Adipocyte (in vitro differentiated cells): Measurements from ENCODE around the gene C3orf20.

ENCODE experiments used
- DNase-seq: peaks from one replicate; pipeline ENCODE4 v3.0.0-alpha.2; 2015; ENCODE audit warnings: low read depth
- H3K27me3 ChIP-seq: replicated peaks from 2 replicates; pipeline ENCODE4 v1.7.0; 2013; ENCODE audit warnings: mild to moderate bottlenecking, low read length, moderate library complexity; ENCODE audit not compliant: control insufficient read depth, insufficient read depth
- H3K36me3 ChIP-seq: 2 replicates; pipeline ENCODE4 v1.7.0; 2013; ENCODE audit warnings: low read length, mild to moderate bottlenecking, moderate library complexity; ENCODE audit not compliant: control insufficient read depth, insufficient read depth, severe bottlenecking
- H3K4me1 ChIP-seq: 2 replicates; pipeline ENCODE4 v1.7.0; 2013; ENCODE audit warnings: mild to moderate bottlenecking, low read length, moderate library complexity; ENCODE audit not compliant: control insufficient read depth, insufficient read depth
- H3K4me3 ChIP-seq: 2 replicates; pipeline ENCODE4 v1.7.0; 2013; ENCODE audit warnings: mild to moderate bottlenecking, low read length, moderate library complexity
- H3K9ac ChIP-seq: 2 replicates; pipeline ENCODE4 v1.7.0; 2013; ENCODE audit warnings: mild to moderate bottlenecking, low read length, moderate library complexity
- H3K9me3 ChIP-seq: 2 replicates; pipeline ENCODE4 v1.7.0; 2013; ENCODE audit warnings: mild to moderate bottlenecking, low read length, moderate library complexity; ENCODE audit not compliant: control insufficient read depth

The C3orf20 gene

GRCh38 chr3:14761121-14761672 is 86.3 kb downstream of the C3orf20 start:
- H3K36me3 ChIP-seq = no peaks in the 10 kb centered on the region
- H3K9me3 ChIP-seq = no peaks in the 10 kb centered on the region
- no peak overlapping the region for H3K4me3 ChIP-seq
- no peak for DNase-seq
- H3K4me1 ChIP-seq = peaks cover 3% of the 10 kb centered on the region
- H3K9ac ChIP-seq = no peak overlapping the region
- peaks cover 43% of the 10 kb centered on the region for H3K27me3 ChIP-seq

- H3K9ac ChIP-seq = no peak overlapping the region
- H3K9me3 ChIP-seq = no peaks in the 10 kb centered on the region
- DNase-seq = no peak
- peaks cover 3% of the 10 kb centered on the region for H3K4me1 ChIP-seq
- peaks cover 39% of the 10 kb centered on the region for H3K27me3 ChIP-seq
- H3K4me3 ChIP-seq = no peak overlapping the region
- no peaks in the 10 kb centered on the region for H3K36me3 ChIP-seq
Observed at GRCh38 chr3:14761866-14762265, 86.9 kb downstream of the C3orf20 start.

GRCh38 chr3:14762701-14763100 is 87.8 kb downstream of the C3orf20 start:
- Histone ChIP-seq H3K4me1 (peaks cover 3% of the 10 kb centered on the region), H3K9me3 (no peaks in the 10 kb centered on the region), H3K9ac (no peak overlapping the region), H3K36me3 (no peaks in the 10 kb centered on the region), H3K27me3 (peaks cover 42% of the 10 kb centered on the region), H3K4me3 (no peak overlapping the region)
- no peak for DNase-seq

DNA sequence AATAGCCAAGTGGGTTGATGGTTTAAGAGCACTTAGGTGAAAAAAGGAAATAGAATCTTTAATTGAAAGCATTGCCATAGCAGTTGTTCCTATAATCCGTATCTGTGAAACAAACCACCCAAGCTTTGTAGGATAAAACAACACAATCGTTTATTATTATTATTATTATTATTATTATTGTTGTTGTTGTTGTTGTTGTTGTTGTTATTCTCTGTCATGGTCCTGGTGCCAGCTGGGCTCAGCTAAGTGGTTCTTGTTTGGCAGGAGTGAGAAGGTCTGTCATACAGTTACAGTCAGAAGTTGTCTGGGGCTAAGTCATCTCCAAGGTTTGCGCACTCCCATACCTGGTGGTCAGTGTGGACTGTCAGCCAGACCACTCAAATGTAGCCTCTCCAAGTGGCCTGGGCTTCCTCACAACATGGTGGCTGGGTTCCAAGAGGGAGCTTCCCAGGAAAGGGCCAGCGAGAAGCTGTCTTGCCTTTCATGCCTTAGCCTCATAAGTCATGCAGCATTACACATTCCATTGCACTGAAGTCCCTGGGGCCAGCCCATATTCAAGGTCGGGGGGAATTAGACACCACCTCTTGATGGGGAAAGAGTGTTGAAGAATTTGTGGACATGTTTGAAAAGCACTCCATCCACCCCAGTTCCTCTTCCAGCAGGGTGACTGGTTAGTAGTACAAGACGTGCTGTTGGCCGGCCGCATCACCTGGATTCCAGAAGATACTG is 89.6 kb downstream of the C3orf20 start:
- H3K27me3 ChIP-seq = peaks cover 41% of the 10 kb centered on the region
- no peak for DNase-seq
- H3K9me3 ChIP-seq = no peaks in the 10 kb centered on the region
- H3K4me1 ChIP-seq = no peaks in the 10 kb centered on the region
- no peak overlapping the region for H3K9ac ChIP-seq
- no peak overlapping the region for H3K4me3 ChIP-seq
- H3K36me3 ChIP-seq = no peaks in the 10 kb centered on the region

DNA sequence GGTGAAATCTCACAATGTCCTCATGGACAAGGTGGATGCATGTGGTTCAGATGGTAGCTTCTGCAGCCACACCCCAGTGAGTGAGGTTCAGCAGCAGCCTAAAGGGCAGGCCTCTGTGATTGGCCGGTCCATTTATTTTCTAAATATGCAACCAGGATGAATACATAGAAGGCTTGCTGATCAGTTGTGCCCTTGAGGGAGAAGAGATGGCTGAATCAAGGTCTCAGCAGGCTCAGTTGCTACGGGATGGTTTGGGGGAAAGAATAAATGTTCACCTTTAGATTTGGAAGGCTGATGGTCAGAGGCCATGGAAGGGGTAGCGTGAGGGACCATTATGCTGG is 90.1 kb downstream of the C3orf20 start:
- DNase-seq = no peak

GRCh38 chr3:14765576-14766427 is 90.9 kb downstream of the C3orf20 start:
- Histone ChIP-seq H3K4me1 (no peaks in the 10 kb centered on the region), H3K27me3 (peaks cover 34% of the 10 kb centered on the region), H3K9me3 (no peaks in the 10 kb centered on the region), H3K9ac (no peak overlapping the region), H3K36me3 (no peaks in the 10 kb centered on the region), H3K4me3 (no peak overlapping the region)
- no peak for DNase-seq

More for the DNA sequence above, 90.1 kb downstream of the C3orf20 start:
- H3K36me3 ChIP-seq = no peaks in the 10 kb centered on the region
- no peaks in the 10 kb centered on the region for H3K9me3 ChIP-seq
- H3K27me3 ChIP-seq = peaks cover 37% of the 10 kb centered on the region
- no peaks in the 10 kb centered on the region for H3K4me1 ChIP-seq
- no peak overlapping the region for H3K4me3 ChIP-seq
- no peak overlapping the region for H3K9ac ChIP-seq

- Histone ChIP-seq H3K4me3 (no peak overlapping the region), H3K36me3 (no peaks in the 10 kb centered on the region), H3K27me3 (peaks cover 34% of the 10 kb centered on the region), H3K9ac (no peak overlapping the region), H3K9me3 (no peaks in the 10 kb centered on the region), H3K4me1 (no peaks in the 10 kb centered on the region)
- no peak for DNase-seq
Observed at GRCh38 chr3:14766428-14767244, 91.7 kb downstream of the C3orf20 start.

DNA sequence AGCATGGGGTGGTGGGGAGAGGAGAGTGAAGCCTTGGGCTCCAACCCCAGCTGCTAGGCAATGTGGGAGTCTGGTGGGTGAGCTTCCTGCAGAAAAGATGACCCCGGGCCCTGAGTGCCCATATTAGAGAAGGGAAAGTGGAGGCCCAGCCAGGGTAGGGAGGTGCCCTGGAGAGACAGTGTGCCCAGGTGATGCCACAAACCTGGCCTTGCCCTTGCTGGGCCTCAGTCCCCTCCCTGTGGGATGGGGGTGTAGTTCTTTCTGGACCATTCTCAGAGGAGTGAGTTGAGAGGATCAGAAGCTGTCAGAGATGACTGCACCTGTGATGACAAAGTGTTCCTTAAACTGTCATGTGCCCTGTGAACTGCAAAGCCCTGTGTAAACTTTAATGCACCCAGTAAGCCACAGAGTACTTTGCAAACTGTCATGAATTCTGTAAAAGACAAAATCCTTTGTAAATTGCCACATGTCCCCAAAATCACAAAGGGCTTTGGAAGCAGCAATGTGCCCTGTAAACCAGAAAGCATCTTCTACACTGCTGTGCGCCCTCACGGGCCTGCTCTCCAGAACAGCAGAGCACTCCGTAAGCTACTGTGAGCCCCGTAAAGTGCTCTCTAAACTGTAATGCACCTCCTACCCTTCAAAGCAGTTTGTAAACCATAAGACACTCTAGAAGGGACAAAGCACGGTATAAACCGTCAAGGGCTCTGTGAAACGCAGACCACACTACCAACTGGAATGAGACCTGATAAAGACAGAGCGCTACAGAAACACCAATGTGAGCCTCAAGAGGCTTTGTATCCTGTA is 92.5 kb downstream of the C3orf20 start:
- H3K36me3 ChIP-seq = no peaks in the 10 kb centered on the region
- no peak overlapping the region for H3K4me3 ChIP-seq
- no peak overlapping the region for H3K9ac ChIP-seq
- H3K27me3 ChIP-seq = peaks cover 31% of the 10 kb centered on the region
- DNase-seq = no peak
- no peaks in the 10 kb centered on the region for H3K4me1 ChIP-seq
- H3K9me3 ChIP-seq = no peaks in the 10 kb centered on the region

- Histone ChIP-seq H3K4me1 (no peaks in the 10 kb centered on the region), H3K36me3 (no peaks in the 10 kb centered on the region), H3K9ac (no peak overlapping the region), H3K4me3 (no peak overlapping the region), H3K9me3 (no peaks in the 10 kb centered on the region), H3K27me3 (peaks cover 24% of the 10 kb centered on the region)
- no peak for DNase-seq
Observed at GRCh38 chr3:14768182-14768790, 93.3 kb downstream of the C3orf20 start.

DNA sequence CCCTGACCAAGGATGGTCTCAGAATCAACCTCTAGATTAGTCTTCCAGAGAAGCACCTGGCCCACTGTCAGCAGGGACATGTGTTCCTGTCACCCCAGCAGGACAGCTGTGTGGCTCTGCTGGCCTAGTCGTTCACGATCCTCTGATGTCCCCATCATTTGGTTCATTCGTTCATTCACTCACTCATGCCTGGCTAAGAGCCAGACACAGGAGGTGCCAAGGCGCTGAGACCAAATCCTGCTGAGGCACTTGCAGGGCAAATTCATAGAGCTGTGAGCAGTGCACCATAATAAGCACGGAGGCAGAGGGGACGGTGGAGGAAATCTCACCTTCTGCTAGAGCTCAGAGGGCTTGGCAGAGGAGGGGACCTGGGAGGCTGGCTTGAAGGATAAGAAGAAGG is 93.9 kb downstream of the C3orf20 start:
- H3K4me3 ChIP-seq = no peak overlapping the region
- H3K36me3 ChIP-seq = no peaks in the 10 kb centered on the region
- H3K9me3 ChIP-seq = no peaks in the 10 kb centered on the region
- H3K4me1 ChIP-seq = no peaks in the 10 kb centered on the region
- peaks cover 22% of the 10 kb centered on the region for H3K27me3 ChIP-seq
- DNase-seq = no peak
- H3K9ac ChIP-seq = no peak overlapping the region
